GM21529 (cell line): ENCODE measurements around the gene ARHGAP42.

Experiments
- ATAC-seq: cut with Tn5 transposase; IDR thresholded peaks from one replicate; pipeline ENCODE4 v1.9.1; 2021; ENCODE audit not compliant: unreplicated experiment

Gene ARHGAP42

GRCh38 chr11:100948936-100949335, 261.8 kb downstream of the ARHGAP42 start:
- no peak for ATAC-seq

GRCh38 chr11:100949443-100949842, 262.4 kb downstream of the ARHGAP42 start:
- ATAC-seq: no peak

GRCh38 chr11:100955318-100955717, 268.2 kb downstream of the ARHGAP42 start:
- ATAC-seq: no peak

- no peak for ATAC-seq
Observed at GRCh38 chr11:100956351-100956750, 269.3 kb downstream of the ARHGAP42 start.

GRCh38 chr11:100957499-100957898, 270.4 kb downstream of the ARHGAP42 start:
- ATAC-seq: no peak

- no peak for ATAC-seq
Observed at GRCh38 chr11:100961633-100962032, 274.5 kb downstream of the ARHGAP42 start.

GRCh38 chr11:100963375-100963774, 276.3 kb downstream of the ARHGAP42 start:
- ATAC-seq: no peak

- ATAC-seq: no peak
Observed at GRCh38 chr11:100964435-100964834, 277.3 kb downstream of the ARHGAP42 start.

- ATAC-seq: no peak
Observed at GRCh38 chr11:100965346-100965745, 278.3 kb downstream of the ARHGAP42 start.

GRCh38 chr11:100966366-100966765, 279.3 kb downstream of the ARHGAP42 start:
- no peak for ATAC-seq

GRCh38 chr11:100969008-100969407, 281.9 kb downstream of the ARHGAP42 start:
- no peak for ATAC-seq

- ATAC-seq: no peak
Observed at GRCh38 chr11:100970283-100971164, 283.4 kb downstream of the ARHGAP42 start.

- no peak for ATAC-seq
Observed at GRCh38 chr11:100972046-100972445, 285.0 kb downstream of the ARHGAP42 start.

GRCh38 chr11:100978442-100978841, 291.4 kb downstream of the ARHGAP42 start:
- ATAC-seq: no peak

GRCh38 chr11:100978939-100979338, 291.9 kb downstream of the ARHGAP42 start:
- no peak for ATAC-seq

- no peak for ATAC-seq
Observed at GRCh38 chr11:100980156-100980555, 293.1 kb downstream of the ARHGAP42 start.

GRCh38 chr11:100981196-100981824, 294.2 kb downstream of the ARHGAP42 start:
- ATAC-seq: no peak

GRCh38 chr11:100984668-100985067, 297.6 kb downstream of the ARHGAP42 start:
- peak; percentile 69 for ATAC-seq

GRCh38 chr11:100990931-100991330, 303.8 kb downstream of the ARHGAP42 start:
- no peak for ATAC-seq

GRCh38 chr11:100991541-100991940, 304.5 kb downstream of the ARHGAP42 start:
- ATAC-seq: no peak

GRCh38 chr11:100994966-100995365, 307.9 kb downstream of the ARHGAP42 start:
- ATAC-seq: no peak

- ATAC-seq: no peak
Observed at GRCh38 chr11:100999756-101000155, 312.7 kb downstream of the ARHGAP42 start.
